Measurements from ENCODE around the gene IGFLR1.

The IGFLR1 gene

GRCh38 chr19:35715981-35716800, 26.1 kb downstream of the IGFLR1 start:
- H3K9me3 ChIP-seq, result no peaks in the 10 kb centered on the region
- H3K4me1 ChIP-seq (ENCODE audit: control insufficient read depth in 1 of 2, insufficient read depth in 1 of 2, low read depth in 1 of 2, low read length in 1 of 2), result peaks cover 29 to 35% of the 10 kb centered on the region in 2 experiments
- peak overlapping the region; percentile 88 to 91 for H3K4me3 ChIP-seq (ENCODE audit: low read depth in 1 of 2, low read length in 1 of 2)
- peaks cover 13% of the 10 kb centered on the region for H3K27me3 ChIP-seq
- TF ChIP-seq CTCF (IDR thresholded peaks at IDR 0.05), result no peak
- H3K27ac ChIP-seq, result peak overlapping the region; percentile 95
- peaks cover 17% of the 10 kb centered on the region for H3K36me3 ChIP-seq

- Histone ChIP-seq H3K27ac (no peak overlapping the region), H3K4me3 (ENCODE audit: low read depth in 1 of 2, low read length in 1 of 2) (peak overlapping the region in 1 of 2 experiments; percentile 88), H3K27me3 (peaks cover 21% of the 10 kb centered on the region), H3K9me3 (no peaks in the 10 kb centered on the region), H3K4me1 (ENCODE audit: control insufficient read depth in 1 of 2, insufficient read depth in 1 of 2, low read depth in 1 of 2, low read length in 1 of 2) (peaks cover 29 to 35% of the 10 kb centered on the region in 2 experiments), H3K36me3 (peaks cover 9% of the 10 kb centered on the region)
- TF ChIP-seq CTCF (IDR thresholded peaks at IDR 0.05), result no peak
These were observed 26.9 kb downstream of the IGFLR1 start for GRCh38 chr19:35715355-35715809.

GRCh38 chr19:35714601-35715354, 27.5 kb downstream of the IGFLR1 start:
- Histone ChIP-seq H3K4me3 (ENCODE audit: low read depth in 1 of 2, low read length in 1 of 2) (no peak overlapping the region), H3K4me1 (ENCODE audit: control insufficient read depth in 1 of 2, insufficient read depth in 1 of 2, low read depth in 1 of 2, low read length in 1 of 2) (peaks cover 29 to 35% of the 10 kb centered on the region in 2 experiments), H3K36me3 (peaks cover 3% of the 10 kb centered on the region), H3K27me3 (peaks cover 26% of the 10 kb centered on the region), H3K9me3 (no peaks in the 10 kb centered on the region), H3K27ac (no peak overlapping the region)
- no peak for TF ChIP-seq CTCF (IDR thresholded peaks at IDR 0.05)

- Histone ChIP-seq H3K27me3 (peaks cover 31% of the 10 kb centered on the region), H3K4me3 (ENCODE audit: low read depth in 1 of 2, low read length in 1 of 2) (no peak overlapping the region), H3K4me1 (ENCODE audit: control insufficient read depth in 1 of 2, insufficient read depth in 1 of 2, low read depth in 1 of 2, low read length in 1 of 2) (peaks cover 22 to 32% of the 10 kb centered on the region in 2 experiments), H3K27ac (no peak overlapping the region), H3K9me3 (no peaks in the 10 kb centered on the region), H3K36me3 (no peaks in the 10 kb centered on the region)
- TF ChIP-seq CTCF (IDR thresholded peaks at IDR 0.05), result no peak
These were observed 28.3 kb downstream of the IGFLR1 start for GRCh38 chr19:35713904-35714495.

GRCh38 chr19:35713506-35713850, 28.8 kb downstream of the IGFLR1 start:
- no peak for TF ChIP-seq CTCF (IDR thresholded peaks at IDR 0.05)
- H3K27ac ChIP-seq, result no peak overlapping the region
- H3K27me3 ChIP-seq, result peaks cover 31% of the 10 kb centered on the region
- no peaks in the 10 kb centered on the region for H3K36me3 ChIP-seq
- no peaks in the 10 kb centered on the region for H3K9me3 ChIP-seq
- no peak overlapping the region for H3K4me3 ChIP-seq (ENCODE audit: low read depth in 1 of 2, low read length in 1 of 2)
- H3K4me1 ChIP-seq (ENCODE audit: control insufficient read depth in 1 of 2, insufficient read depth in 1 of 2, low read depth in 1 of 2, low read length in 1 of 2), result peaks cover 17 to 26% of the 10 kb centered on the region in 2 experiments

Data from neutrophil (primary cell).